HG03565 (cell line): Measurements from ENCODE around the gene UGT3A2.

Experiments used
- ATAC-seq: cut with Tn5 transposase; IDR thresholded peaks from one replicate; pipeline ENCODE4 v1.9.1; 2021; ENCODE audit warnings: mild to moderate bottlenecking, moderate library complexity; ENCODE audit not compliant: unreplicated experiment

The UGT3A2 gene, protein sequence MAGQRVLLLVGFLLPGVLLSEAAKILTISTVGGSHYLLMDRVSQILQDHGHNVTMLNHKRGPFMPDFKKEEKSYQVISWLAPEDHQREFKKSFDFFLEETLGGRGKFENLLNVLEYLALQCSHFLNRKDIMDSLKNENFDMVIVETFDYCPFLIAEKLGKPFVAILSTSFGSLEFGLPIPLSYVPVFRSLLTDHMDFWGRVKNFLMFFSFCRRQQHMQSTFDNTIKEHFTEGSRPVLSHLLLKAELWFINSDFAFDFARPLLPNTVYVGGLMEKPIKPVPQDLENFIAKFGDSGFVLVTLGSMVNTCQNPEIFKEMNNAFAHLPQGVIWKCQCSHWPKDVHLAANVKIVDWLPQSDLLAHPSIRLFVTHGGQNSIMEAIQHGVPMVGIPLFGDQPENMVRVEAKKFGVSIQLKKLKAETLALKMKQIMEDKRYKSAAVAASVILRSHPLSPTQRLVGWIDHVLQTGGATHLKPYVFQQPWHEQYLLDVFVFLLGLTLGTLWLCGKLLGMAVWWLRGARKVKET

DNA sequence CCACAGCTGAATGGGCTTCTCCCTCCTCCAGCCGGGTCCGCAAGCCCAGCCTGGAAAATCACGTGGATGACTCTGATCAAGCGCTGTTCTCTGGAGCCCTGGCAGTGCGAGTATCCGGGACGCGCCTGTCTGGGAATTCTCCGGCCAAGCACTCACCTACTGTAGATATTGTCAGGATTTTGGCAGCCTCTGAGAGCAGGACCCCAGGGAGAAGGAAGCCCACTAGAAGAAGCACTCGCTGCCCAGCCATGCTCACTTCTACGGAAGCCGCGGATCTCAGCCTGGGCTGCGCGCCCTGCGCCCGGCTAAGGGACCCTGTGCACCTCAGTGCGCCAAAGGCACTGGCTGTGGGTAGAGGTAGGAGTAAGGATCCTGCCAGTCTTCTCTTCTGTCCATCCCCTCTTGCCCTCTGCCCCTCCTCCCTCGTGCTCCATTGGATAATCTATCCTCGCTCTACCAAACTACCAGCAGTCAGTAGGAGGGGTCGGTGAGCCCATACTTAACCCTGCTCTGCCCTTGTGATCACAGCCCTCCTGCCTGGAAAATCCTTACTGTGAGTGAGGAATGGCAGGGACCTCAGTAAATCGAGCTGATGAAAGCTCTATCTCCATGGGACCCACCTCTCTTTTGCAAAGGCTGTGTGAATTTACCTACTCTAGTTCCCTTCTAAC lies at the start of gene UGT3A2:
UGT3A2 (minus strand) TSS at position 343 of the 671 bp plus-strand sequence; CDS start at position 250, 93 bp downstream.
- no peak for ATAC-seq

DNA sequence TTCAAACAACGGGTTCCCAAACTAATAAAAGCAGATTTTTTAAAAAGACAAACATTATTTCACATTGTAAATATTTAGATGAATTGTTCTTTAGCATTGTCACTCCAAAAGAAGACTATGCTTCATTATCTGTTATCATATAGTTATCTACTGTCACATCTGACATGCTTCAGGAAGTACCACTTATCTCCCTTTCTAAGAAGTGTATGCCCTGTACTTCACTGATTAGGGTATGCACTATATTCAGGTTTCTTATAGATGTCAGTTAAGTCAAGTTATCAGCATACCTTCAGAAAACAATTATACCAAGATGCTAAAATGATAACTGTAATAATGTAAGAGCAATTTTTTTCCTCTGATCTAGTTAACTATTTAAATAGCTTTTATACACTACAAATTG lies 44.6 kb upstream of the UGT3A2 start:
- no peak for ATAC-seq

DNA sequence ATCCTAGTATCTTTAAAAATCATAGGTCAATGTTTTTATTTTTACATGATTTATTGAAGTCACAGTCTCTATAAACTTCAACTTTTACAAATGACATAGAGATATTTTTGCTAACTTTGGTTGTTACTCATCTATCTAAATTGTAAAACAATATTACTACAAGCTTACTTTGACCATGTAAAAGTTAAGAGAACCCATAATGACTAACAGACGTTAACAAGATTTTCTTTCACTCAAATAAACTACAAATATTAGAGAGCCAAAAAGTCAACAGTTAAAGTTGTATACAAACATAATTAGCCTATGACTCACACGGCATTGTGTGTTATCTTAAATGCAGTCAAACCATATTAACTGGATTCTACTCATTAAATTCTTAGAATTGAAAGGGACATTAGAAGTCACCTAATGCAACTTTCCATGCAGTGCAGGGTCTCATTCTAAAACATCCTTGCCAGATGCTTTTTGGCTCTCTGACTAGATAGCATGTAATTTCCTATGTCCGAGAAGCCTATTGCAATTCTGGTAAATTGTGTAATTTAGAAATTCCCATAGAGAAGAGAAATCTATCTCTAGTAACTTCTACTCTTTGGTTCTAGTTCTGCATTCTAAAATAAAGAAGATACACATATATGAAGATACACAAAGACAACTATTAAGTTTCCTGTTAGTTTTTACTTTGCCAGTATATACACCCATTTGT lies 42.2 kb upstream of the UGT3A2 start:
- no peak for ATAC-seq

DNA sequence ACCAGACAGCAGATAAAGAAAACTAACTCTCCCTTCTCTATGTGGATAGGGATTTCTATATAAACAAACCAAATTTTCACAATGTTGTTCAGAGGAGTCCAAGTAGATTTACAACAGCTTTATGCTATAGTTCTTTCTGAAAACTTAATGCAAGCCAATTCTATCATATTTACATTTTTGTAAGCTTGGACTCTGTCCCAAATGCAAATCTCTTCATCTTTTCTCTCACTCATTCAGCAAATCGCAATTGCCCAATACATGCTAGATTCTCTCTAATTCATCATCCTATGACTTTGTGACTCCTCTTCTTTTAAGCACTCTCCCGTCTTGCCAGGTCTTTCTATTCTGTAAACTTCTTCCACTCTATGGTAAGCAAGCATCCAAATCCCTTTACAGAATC lies 39.1 kb upstream of the UGT3A2 start:
- no peak for ATAC-seq

DNA sequence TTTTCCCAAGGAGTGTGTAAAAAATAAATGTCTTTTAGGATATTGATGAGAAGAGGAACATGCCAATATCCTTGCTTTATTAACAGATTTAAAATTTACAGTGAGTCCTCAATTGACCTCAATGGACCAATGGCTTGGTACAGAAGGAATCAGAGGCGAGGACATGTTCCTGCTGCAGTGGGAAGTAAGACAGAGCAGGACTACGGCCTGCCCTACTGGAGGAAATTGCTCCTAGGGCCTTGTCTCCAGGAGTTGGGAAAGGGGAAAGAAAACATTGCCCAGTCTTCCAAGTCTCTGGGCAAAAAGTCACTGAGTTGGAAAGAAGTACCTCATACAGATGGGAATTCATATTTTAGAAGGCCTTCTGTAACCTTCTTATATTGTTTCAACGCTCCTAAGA lies 33.1 kb upstream of the UGT3A2 start:
- ATAC-seq: no peak

DNA sequence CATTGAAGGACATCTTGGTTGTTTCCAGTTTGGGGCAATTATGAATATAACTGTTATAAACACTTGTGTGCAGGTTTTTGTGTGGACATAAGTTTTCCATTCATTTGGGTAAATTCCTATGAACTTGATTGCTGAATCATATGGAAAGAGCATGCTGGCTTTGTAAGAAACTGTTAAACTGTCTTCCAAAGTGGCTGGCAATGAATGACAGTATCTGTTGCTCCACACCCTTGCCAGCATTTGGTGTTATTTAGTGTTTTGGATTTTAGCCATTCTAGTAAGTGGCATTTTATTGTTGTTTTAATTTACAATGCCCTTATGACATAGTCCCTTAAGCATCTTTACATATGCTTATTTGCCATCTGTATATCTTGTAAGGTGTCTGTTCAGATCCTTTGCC lies 29.8 kb upstream of the UGT3A2 start:
- no peak for ATAC-seq

DNA sequence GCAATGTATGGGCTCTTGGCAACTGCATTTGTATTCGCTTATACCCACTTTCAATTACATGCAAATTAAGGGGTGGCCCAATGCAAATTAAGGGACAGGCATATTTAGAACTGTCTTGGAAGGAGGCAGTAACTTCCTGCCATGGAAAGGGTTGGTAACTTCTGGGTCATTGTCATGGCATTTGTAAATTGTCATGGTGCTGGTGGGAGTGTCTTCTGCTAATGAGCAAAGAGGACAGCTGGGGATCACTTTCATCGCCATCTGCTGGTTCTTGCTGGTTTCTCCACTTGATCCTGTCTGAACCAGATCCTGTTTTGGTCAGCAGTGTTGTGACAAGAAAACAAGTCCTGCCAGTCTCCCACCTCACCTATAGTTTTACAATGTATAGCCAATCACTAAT lies 23.3 kb upstream of the UGT3A2 start:
- peak; percentile 78 for ATAC-seq

DNA sequence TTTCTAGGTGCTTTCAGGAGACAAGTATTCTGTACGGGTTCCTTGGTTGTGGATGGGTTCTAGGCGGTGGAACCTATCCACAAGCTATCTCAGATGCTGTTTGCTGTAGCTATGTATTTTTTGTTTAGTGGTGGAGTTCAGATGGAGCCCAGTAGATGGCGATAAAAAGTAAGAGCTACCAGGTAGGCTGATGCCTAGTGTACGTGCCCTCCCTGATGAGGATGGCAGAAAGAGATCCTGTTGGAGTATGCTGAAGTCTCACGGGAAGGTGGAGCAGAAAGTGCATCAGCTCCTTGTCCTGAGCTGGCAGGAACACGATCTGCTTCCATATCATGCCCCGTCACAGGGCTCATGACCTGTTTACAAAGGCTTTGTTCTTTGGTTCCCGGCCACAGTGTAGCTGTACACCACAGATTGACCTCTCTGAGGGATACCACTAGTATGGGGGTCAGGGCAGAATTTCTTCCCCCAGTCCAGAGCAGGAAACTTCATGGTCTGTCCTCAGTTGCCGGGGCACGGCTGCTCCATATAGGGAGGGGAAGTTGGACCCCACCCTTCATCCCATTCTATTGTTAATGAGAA lies 12.6 kb upstream of the UGT3A2 start:
- peak; percentile 99 for ATAC-seq

DNA sequence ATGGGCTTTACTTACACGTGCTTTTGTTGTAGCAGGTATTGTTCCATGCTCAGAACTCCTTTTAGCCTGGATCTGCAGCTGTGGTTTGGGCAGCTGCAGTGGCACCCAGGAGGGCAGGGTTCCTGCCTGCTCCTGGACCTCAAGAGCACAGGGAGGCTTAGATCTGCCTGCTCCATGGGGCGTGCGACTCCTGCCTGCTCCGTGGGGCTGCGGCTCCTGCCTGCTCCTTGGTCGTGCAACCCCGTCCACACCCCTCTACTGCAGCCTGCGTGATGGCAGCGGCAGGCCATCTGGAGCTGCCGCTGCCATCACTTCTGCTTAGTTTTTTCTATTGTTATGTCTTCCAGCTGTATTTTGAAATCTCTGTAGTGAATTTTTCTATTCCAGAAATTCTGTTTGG lies 11.7 kb upstream of the UGT3A2 start:
- no peak for ATAC-seq

DNA sequence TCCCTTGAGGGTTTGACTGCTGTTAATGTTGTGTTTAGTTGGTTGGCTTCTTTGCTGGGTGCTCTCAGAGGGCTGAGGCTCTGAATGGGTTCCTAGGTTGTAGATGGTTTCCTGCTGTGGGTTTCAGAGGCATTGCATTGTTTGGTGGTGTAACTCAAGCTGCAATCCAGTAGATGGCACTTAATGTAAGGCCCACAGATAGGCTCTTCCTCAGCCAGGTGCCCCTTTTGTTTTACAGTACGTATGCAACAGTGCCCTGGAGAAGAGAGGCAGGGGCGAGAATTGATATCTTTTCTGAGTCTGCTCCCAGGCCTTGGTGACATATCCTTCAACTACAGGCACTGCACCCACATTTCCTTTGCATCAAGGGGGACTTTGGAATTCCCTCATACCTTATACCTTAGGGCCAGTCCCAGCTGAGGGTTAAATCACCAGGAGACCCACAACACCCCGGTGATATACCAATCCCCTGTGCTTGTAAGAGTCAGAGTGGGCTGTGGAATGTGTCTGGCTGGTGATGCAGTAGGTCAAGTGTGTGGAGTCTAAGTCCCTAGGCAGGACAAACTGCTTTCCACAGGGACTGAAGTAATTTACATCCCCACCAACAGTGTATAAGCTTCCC lies 7.0 kb upstream of the UGT3A2 start:
- peak; percentile 81 for ATAC-seq

DNA sequence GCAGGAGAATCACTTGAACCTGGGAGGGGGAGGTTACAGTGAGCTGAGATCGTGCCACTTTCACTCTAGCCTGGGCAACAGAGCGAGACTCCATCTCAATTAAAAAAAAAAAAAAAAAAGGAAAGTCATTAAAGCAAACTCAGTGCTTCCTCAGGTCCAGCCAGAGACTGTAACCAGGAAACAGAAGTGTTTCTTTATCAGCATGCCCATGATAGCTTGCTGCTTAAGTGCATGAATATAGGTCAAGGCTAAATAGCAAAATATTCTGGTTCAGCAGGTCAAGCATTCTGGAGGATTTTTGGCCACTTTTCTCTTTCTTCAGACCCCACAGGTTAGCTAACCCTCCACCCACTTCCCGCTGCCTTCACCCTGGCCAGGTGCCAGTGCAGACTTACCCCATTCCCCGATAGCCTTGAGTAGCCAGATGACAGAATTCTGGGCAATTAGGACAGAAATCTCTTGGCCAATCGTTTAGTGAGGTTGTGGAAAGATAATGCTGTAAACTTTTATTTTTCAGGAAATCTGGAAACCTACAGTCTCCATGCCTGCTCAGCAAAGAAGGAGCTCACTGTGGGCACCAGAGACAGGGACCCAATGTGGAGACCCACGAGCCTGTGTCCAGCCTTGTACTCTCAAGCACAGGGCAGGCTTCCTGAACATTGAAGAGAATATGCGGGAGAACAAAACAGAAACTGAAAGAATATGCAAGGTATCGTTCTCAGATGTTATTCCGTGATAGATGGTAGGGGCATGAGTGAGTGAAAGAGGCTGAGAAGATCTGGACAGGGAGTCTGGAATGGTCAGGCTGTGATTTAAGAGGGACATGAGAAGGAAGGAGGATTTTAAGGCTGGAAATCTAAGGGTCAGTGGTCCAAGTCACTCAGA lies 4.2 kb upstream of the UGT3A2 start:
- no peak for ATAC-seq

DNA sequence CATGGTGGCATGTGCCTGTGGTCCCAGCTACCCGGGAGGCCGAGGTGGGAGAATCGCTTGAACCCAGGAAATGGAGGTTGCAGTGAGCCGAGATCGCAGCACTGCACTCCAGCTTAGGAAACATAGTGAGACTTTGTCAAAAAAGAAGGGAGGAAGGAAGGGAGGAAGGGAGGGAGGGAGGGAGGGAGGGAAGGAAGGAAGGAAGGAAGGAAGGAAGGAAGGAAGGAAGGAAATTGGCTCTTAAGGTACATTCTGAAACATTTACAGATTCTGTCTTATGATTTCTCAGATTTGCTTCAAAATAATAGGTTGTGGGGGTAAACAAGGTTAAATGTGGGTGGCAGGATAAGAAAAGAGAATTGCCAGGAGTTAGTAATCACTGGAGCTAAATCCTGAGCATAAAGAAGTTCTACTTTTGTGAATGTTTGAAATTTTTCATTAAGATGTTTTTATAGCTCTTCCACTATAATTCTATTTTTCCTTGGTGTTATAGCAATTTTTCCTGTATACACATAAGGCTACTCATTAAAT lies 2.1 kb upstream of the UGT3A2 start:
- ATAC-seq: no peak

DNA sequence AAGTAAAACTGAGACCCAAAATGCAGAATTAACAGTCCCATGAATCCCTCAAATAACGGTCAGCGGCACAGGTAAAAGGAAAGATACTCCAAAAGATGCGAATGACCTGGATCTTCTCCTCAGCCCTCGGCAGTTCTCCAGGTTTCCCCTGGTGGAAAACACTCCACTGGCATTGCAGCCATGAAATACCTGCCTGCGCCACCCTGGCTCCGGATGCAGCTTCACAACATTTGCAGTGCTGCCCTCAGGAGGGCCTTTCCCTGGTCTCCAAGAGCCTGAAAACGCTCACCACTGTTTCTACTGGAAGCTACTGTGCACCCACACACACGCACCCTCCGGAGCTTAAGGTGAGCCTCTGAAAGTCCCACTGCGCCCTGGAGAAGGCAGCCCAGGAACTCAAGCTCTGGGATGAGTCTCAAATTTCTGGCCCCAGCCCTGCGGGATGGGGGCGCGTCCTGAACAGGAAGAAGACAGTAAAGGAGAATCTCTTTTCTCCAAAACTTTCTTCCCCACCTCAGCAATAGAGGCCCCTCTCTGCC lies 612 bp downstream of the UGT3A2 start:
- ATAC-seq: no peak

DNA sequence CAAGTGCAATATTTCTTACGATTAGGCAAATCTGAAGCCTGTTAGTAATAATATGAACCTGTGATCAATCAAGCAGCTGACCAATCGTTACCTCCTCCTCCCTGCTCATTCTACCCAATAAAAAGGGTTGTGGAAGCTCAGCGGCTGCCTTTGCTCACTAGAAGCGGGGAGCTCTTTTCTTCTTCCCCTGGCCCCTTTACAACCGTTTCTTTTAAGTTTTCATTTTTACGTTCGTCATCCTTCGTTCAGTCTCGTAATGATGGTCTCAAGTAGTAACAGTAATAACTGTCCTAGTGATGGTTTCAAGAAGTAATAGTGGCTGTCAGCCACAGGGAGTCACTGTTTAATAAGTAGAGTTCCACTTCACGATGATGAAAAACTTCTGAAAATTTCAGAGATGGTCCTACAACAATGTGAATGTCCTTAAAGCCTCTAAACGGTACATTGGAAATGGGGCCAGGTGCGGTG lies 6.2 kb downstream of the UGT3A2 start:
- ATAC-seq: no peak

DNA sequence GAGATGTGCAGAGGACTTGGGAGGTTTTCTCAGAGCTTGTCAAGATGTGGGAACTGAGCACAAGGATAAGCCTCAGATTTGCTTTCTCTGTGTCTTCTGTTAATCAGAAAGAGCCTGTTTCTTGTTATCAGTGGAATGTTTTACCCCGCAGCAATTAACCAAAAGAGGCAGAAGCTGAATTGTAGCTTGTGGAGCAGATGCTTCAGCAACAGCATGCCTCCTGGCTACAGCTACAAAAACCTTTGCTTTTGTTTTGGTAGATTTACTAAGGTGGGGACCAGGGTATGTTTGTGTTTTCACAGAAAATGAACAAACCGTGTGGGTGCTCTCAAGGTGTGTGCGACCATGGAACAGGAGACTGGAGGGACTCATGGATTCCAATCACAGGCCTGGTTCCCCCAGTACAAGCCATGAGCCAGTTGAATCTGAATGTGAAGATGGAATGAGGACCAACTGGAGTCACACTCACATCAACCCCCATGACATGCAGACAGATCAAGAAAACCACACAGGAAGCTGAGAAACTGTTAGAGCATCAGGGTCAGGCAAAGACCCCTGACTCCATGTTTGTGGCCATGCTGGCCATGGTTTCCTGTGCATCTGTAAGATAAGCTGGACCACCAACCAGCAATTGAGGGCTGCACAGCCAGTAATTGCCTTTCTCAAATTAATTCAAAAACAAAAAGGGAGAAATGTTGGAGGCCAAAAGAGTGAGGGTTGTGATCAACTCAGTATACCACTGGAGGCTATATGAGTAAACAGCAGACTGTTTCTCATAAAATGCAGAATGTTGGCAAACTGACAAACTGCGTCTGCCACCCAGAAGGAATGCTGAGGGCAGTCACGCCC lies 6.9 kb downstream of the UGT3A2 start:
- no peak for ATAC-seq

DNA sequence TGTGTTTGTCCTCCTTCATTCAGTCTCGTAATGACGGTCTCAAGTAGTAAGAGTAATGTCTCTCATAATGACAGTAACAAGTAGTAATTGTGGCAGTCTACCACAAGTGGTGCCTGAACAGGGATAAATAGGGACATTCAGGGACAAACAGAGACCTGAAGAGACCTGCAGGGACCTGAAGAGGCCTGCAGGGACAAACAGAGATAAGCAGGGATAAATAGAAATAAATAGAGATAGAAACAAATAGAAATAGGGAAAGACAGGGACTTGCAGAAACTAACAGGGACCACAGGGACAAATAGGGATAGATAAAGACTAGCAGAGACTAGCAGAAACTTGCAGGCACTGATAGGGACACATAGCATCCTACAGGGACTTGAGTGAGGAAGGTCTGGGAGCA lies 7.9 kb downstream of the UGT3A2 start:
- ATAC-seq: no peak

DNA sequence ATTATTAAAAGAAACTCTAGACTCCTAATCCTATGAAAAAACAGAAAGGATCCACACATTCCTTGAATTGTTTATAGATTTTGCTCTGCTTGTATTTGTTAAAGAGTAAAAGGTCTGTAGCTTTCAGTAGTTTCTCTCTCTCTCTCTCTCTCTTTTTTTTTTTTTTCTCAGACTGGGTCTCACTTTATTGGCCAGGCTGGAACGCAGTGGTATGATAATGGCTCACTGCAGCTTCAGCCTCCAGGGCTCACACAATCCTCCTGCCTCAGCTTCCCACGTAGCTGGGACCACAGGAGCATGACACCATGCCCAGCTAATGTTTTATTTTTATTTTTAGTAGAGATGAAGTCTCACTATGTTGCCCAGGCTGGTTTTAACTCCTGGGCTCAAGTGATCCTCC lies 9.3 kb downstream of the UGT3A2 start:
- ATAC-seq: no peak

DNA sequence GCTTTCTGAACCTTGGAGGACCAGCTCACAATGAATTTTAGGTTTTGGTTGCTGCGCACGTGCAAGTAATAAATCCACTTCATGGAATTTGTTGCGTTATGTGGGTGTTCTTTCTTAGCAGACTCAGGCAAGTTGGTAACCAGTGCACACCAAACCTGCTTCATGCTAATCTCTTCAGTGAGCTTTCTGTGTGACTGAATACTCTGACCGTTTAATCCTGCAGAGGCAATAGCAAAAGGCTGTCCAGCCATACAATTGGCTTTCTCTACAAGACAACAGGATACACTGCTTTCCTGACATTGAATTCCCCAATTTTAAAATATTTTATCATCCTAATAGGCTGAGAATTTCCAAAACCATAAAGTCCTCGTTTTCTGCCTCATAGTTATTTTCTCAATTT lies 10.3 kb downstream of the UGT3A2 start:
- no peak for ATAC-seq
